ENCODE measurements around the gene ATOSA. TPM values are rescaled to one million over a fixed set of nuclear protein-coding genes. Genes with fewer than 3 reads are reported as not detected.

Gene ATOSA
- total and polyA plus RNA-seq, 9 donors = 21.3 to 74.6 (median 30.9) TPM

- 84 to 88% (median 87%) methylated on average over 2 of the region's 2 CpGs for WGBS, 3 donors
- H3K4me1 ChIP-seq (ENCODE audit: insufficient read depth) = no peaks in the 10 kb centered on the region
- H3K9me3 ChIP-seq = no peaks in the 10 kb centered on the region
These were observed 17.9 kb upstream of the ATOSA start for GRCh38 chr15:52697051-52697450.

GRCh38 chr15:52695154-52695553, 16.0 kb upstream of the ATOSA start:
- intact Hi-C loops (cut with DNase I) = loop anchor here in 1 of 4 donors (10.0 kb wide), 1 partner anchor 60 kb away; no protein-coding TSS in a partner anchor
- no peak overlapping the region for H3K4me3 ChIP-seq
- no peaks in the 10 kb centered on the region for H3K36me3 ChIP-seq
- H3K27ac ChIP-seq = no peak overlapping the region
- no peaks in the 10 kb centered on the region for H3K9me3 ChIP-seq
- H3K4me1 ChIP-seq (ENCODE audit: insufficient read depth) = no peaks in the 10 kb centered on the region
- DNase-seq = no peak
- H3K27me3 ChIP-seq = no peaks in the 10 kb centered on the region
- no peak for TF ChIP-seq CTCF (IDR thresholded peaks at IDR 0.05)
- TF ChIP-seq POLR2A (IDR thresholded peaks at IDR 0.05) = no peak
- TF ChIP-seq EP300 (IDR thresholded peaks at IDR 0.05) = no peak
- WGBS, 3 donors = 90 to 94% (median 93%) methylated on average over 2 of the region's 2 CpGs

More at GRCh38 chr15:52697051-52697450, 17.9 kb upstream of the ATOSA start:
- H3K27ac ChIP-seq = no peak overlapping the region
- no peaks in the 10 kb centered on the region for H3K27me3 ChIP-seq
- H3K4me3 ChIP-seq = no peak overlapping the region
- H3K36me3 ChIP-seq = no peaks in the 10 kb centered on the region
- intact Hi-C loops (cut with DNase I) = loop anchor here in 1 of 4 donors (10.0 kb wide), 1 partner anchor 62 kb away; no protein-coding TSS in a partner anchor
- TF ChIP-seq CTCF (IDR thresholded peaks at IDR 0.05) = no peak
- TF ChIP-seq EP300 (IDR thresholded peaks at IDR 0.05) = no peak
- TF ChIP-seq POLR2A (IDR thresholded peaks at IDR 0.05) = no peak
- DNase-seq = no peak

- DNase-seq = no peak
- Histone ChIP-seq H3K27ac (no peak overlapping the region), H3K4me3 (no peak overlapping the region), H3K36me3 (no peaks in the 10 kb centered on the region), H3K9me3 (no peaks in the 10 kb centered on the region), H3K4me1 (ENCODE audit: insufficient read depth) (no peaks in the 10 kb centered on the region), H3K27me3 (no peaks in the 10 kb centered on the region)
- TF ChIP-seq EP300 (IDR thresholded peaks at IDR 0.05) = no peak
- TF ChIP-seq CTCF (IDR thresholded peaks at IDR 0.05) = no peak
- no peak for TF ChIP-seq POLR2A (IDR thresholded peaks at IDR 0.05)
- 78 to 83% (median 83%) methylated on average over 1 of the region's 1 CpG for WGBS, 3 donors
- intact Hi-C loops (cut with DNase I) = no loop called here
These were observed 10.4 kb upstream of the ATOSA start for GRCh38 chr15:52689562-52689961.

GRCh38 chr15:52683580-52683979, 4.4 kb upstream of the ATOSA start:
- H3K36me3 ChIP-seq = no peaks in the 10 kb centered on the region
- intact Hi-C loops (cut with DNase I) = no loop called here
- no peaks in the 10 kb centered on the region for H3K27me3 ChIP-seq
- TF ChIP-seq EP300 (IDR thresholded peaks at IDR 0.05) = no peak
- TF ChIP-seq CTCF (IDR thresholded peaks at IDR 0.05) = no peak
- TF ChIP-seq POLR2A (IDR thresholded peaks at IDR 0.05) = no peak
- 44 to 56% (median 56%) methylated on average over 1 of the region's 1 CpG for WGBS, 3 donors
- H3K4me1 ChIP-seq (ENCODE audit: insufficient read depth) = peaks cover 2% of the 10 kb centered on the region
- no peaks in the 10 kb centered on the region for H3K9me3 ChIP-seq
- H3K4me3 ChIP-seq = no peak overlapping the region
- DNase-seq = no peak
- H3K27ac ChIP-seq = no peak overlapping the region

All from ovary (tissue), 9 donors.